ENCODE data around the gene DENND2A.
"Not testable (repeated sequence)": the region's sequence is repeated elsewhere in the genome, so short reads cannot be mapped to it uniquely, and the experiment has no call there.

DENND2A gene

GRCh38 chr7:140624392-140625191, 16.0 kb downstream of the DENND2A start:
- DNase-seq (ENCODE audit: insufficient read length, low spot score) (no peak), FAIRE-seq (no peak)
- TF ChIP-seq POLR2A (IDR thresholded peaks at IDR 0.05; ENCODE audit: low read depth, low read length): no peak

DNA sequence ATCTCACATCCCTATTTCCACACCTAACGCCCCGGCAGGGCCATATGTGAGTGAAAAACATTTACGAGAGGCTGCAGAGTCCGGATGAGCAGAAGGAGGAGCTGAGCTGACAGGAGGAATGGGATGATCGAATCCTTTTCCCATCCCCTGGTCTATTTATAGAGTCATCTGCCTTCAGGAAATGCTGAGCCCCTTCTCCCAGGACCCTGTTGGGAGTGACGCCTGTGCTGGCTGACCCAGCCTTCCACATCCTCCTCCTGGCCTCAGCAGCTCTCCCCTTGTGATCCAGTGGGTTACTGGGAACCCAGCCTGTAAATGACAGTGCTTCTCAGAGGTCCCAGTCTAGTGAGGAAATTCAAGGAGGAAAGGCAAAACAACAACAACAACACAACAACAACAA, 16.6 kb downstream of the DENND2A start:
- FAIRE-seq: no peak
- TF ChIP-seq POLR2A (IDR thresholded peaks at IDR 0.05; ENCODE audit: low read depth, low read length): no peak
- no peak for DNase-seq (ENCODE audit: insufficient read length, low spot score)

DNA sequence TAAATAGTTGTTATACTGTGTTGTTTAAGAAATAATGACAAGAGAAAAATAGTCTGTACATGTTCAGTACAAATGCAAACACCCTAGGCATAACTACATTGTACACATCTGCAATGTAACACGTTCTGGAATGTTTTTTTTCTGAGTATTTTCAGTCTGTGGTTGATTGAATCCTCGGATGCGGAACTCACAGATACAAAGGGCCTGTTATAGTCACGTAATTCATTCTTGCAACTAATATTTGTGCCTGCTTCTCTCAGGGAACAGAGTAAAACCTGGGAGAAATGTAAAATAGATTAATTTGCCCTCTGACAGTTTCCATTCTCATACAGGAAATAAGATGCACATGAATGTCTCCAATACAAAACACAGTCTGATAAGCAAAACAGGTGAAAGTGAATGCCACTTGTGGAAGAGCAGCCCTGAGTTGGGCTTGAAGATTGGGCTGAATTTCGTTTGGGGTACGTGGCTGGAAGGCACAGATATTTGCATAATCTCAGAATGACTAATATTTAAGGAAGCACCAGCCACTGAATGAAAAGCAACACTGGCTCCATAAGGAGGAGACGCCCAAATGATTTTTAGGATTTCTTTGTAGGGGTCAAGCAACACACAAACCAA, 19.1 kb downstream of the DENND2A start:
- no peak for DNase-seq (ENCODE audit: insufficient read length, low spot score)
- FAIRE-seq: peak; percentile 55

DNA sequence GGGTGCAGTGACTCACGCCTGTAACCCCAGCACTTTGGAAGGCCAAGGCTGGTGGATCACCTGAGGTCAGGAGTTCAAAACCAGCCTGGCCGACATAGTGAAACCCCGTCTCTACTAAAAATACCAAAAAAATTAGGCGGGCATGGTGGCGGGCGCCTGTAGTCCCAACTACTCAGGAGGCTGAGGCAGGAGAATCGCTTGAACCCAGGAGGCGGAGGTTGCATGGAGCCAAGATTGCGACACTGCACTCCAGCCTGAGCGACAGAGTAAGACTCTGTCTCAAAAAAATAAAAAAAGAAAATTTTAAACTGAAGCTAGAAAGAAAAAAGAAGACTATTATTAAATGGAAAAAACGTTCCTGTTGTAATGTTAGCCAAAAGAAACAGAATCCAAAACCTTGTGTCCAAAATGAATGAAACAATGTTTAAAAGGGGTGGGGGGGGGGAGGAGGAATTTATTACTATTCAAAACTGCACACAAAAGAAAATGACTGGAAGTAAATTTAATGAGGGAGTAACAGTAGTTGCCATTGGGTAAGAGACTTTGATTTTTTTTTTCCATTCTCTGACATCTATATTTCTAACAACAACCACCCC, 20.6 kb downstream of the DENND2A start:
- not testable (repeated sequence) for DNase-seq (ENCODE audit: insufficient read length, low spot score); FAIRE-seq

More for the DNA sequence above, 19.1 kb downstream of the DENND2A start:
- TF ChIP-seq POLR2A (IDR thresholded peaks at IDR 0.05; ENCODE audit: low read depth, low read length): no peak

- no peak for TF ChIP-seq POLR2A (IDR thresholded peaks at IDR 0.05; ENCODE audit: low read depth, low read length)
- DNase-seq (ENCODE audit: insufficient read length, low spot score): no peak
Observed at GRCh38 chr7:140619176-140619575, 21.4 kb downstream of the DENND2A start.

DNA sequence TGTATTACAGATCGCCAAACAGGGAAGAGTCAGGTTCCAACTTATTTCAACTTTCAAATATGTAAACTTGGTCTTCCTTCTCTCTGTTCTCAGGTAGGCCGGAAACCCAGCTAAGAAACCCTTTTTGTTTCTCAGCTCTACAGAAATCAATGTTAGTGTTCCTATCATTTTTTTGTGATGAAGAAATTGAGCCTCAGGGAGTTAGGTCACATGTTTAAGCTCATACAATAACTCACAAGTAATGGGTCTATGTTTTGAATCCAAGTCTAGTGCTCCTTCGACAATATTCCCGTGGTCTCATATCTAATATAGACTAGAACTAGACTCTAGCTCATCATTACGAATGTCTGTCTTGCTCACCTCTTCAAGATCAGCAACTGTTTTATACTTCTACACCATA, 22.3 kb downstream of the DENND2A start:
- FAIRE-seq (no peak), DNase-seq (ENCODE audit: insufficient read length, low spot score) (no peak)
- TF ChIP-seq POLR2A (IDR thresholded peaks at IDR 0.05; ENCODE audit: low read depth, low read length): no peak

More at GRCh38 chr7:140619176-140619575, 21.4 kb downstream of the DENND2A start:
- FAIRE-seq: no peak

GRCh38 chr7:140617081-140617480, 23.5 kb downstream of the DENND2A start:
- no peak for TF ChIP-seq POLR2A (IDR thresholded peaks at IDR 0.05; ENCODE audit: low read depth, low read length)
- FAIRE-seq (no peak), DNase-seq (ENCODE audit: insufficient read length, low spot score) (no peak)

DNA sequence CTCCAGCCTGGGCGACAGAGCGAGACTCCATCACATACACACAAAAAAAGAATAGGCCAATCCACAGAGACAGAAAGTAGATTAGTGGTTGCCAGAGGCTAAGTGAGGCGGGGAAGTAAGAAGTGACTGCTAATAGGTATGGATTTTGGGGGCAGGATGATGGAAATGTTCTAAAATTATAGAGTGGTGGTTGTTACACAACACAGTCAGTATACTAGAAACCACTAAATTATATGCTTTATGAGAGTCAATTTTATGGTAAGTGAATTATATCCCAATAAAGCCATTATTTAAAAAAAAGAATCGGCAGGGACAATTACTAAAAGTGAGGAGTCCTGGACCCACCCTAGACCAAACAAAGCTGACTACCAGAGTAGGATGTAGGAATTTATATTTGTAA, 24.3 kb downstream of the DENND2A start:
- DNase-seq (ENCODE audit: insufficient read length, low spot score): no peak
- TF ChIP-seq POLR2A (IDR thresholded peaks at IDR 0.05; ENCODE audit: low read depth, low read length): no peak
- FAIRE-seq: no peak

DNA sequence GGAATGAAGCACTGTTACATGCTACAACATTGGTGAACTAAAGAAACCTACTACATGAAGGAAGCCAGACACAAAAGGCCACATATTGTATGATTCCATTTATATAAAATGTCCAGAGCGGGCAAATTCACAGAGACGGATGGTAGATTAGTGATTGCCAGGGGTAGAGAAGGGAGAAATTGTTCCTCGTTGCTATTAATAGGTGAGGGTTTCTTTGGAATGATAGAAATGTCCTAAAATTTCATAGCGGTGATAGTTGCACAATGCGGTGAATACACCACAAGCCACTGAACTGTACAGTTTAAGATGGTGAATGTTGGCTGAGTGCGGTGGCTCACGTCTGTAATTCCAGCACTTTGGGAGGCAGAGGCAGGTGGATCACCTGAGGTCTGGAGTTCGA, 29.0 kb downstream of the DENND2A start:
- no peak for FAIRE-seq
- DNase-seq (ENCODE audit: insufficient read length, low spot score): no peak
- TF ChIP-seq POLR2A (IDR thresholded peaks at IDR 0.05; ENCODE audit: low read depth, low read length): no peak

- no peak for TF ChIP-seq POLR2A (IDR thresholded peaks at IDR 0.05; ENCODE audit: low read depth, low read length)
- FAIRE-seq (no peak), DNase-seq (ENCODE audit: insufficient read length, low spot score) (no peak)
Observed at GRCh38 chr7:140610204-140611165, 30.1 kb downstream of the DENND2A start.

GRCh38 chr7:140609646-140610045, 31.0 kb downstream of the DENND2A start:
- FAIRE-seq (no peak), DNase-seq (ENCODE audit: insufficient read length, low spot score) (no peak)
- no peak for TF ChIP-seq POLR2A (IDR thresholded peaks at IDR 0.05; ENCODE audit: low read depth, low read length)

DNA sequence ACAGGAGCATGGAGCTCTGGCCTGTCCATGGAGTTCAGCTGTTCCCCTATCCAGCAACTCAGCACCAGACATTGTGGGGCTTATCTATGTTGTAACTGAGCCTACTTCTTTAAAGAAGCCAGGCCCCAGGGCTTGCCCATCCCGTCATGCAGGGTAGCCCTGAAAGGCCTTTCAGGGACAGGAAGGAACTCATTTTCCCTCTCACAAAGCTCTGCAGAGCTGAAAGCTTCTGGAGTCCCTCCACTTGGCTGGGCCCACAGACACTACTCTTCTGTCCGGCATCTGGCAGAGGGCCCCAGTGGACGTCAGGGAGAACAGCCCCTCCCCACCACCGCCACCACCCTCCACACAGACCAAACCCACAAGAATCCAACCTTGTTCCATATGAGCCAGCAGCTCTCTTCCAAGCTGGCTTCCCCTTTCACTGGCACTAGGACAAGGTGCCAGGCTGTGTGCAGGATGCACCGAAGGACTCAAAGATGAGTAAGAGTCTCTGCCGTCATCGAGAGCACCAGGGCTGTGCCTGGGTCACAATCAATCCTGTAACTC, 33.1 kb downstream of the DENND2A start:
- TF ChIP-seq POLR2A (IDR thresholded peaks at IDR 0.05; ENCODE audit: low read depth, low read length): no peak
- no peak for DNase-seq (ENCODE audit: insufficient read length, low spot score)
- no peak for FAIRE-seq

DNA sequence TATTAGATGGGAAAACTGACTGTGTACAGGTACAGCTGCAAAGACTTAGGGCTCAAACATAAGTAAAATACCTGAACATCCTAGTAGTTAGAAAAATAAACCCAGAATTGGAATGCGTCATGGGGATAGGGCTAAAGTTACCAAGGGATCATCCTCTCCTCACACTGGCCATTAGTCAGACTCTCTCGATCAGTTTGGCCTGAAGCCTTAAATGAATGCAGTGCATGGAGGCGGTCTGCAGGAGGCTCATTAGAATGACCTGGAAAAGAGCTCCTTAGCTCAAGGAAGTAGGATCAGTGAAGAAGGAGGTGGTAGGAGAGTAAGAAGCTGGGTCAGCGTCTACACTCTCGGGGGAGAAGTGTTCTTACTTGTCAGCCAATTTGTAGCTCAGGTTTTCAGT, 35.3 kb downstream of the DENND2A start:
- DNase-seq (ENCODE audit: insufficient read length, low spot score) (no peak), FAIRE-seq (no peak)
- no peak for TF ChIP-seq POLR2A (IDR thresholded peaks at IDR 0.05; ENCODE audit: low read depth, low read length)
